HepG2 (cell line): ENCODE data around the gene NKAIN2. TPM values are rescaled to one million over a fixed set of nuclear protein-coding genes. Genes with fewer than 3 reads are reported as not detected.

ENCODE experiments used
- ATAC-seq: fragments of 200-7000 bp; cut with Tn5 transposase; 3 replicates; pipeline ENCODE4 v1.9.1; 2020; ENCODE audit warnings: mild to moderate bottlenecking, moderate library complexity
- BruUV-seq: library from RNA; stranded (reverse); fragments of 400-500 nt; replicated peaks from 2 replicates; lab custom pipeline; 2021; lab: Mats Ljungman, UMichigan
- CTCF ChIA-PET: fragments of 300-600 bp; formaldehyde crosslinking; extraction: SDS; loops from one replicate; lab custom pipeline; 2021; ENCODE audit warnings: low total read pairs, inconsistent platforms, low intra/inter-chr PET ratio; lab: Yijun Ruan, JAX
- POLR2A ChIA-PET: fragments of 350-600 bp; sonication (Branson Sonifier 250); formaldehyde crosslinking; loops from one replicate; lab custom pipeline; 2020; ENCODE audit warnings: antibody characterized with exemption, inconsistent platforms; lab: Yijun Ruan, JAX
- DNase-seq: peaks from one replicate; pipeline ENCODE4 v3.0.0-alpha.2; 2015; ENCODE audit warnings: low spot score
- FAIRE-seq: peaks from 3 replicates; lab custom pipeline; 2011; peaks lifted over from hg19 to GRCh38; lab: Jason Lieb, UNC
- H2AFZ ChIP-seq: one replicate; pipeline ENCODE4 v1.6.1; 2011; ENCODE audit warnings: low read length, inconsistent platforms
- H3K27ac ChIP-seq: fragments of 300-600 bp; 3 replicates; pipeline ENCODE4 v1.8.0; 2011; ENCODE audit warnings: mixed run types, mild to moderate bottlenecking, mixed read lengths, low read length, inconsistent platforms; ENCODE audit not compliant: insufficient read depth; ENCODE audit errors: extremely low read length
- H3K27me3 ChIP-seq, 2 experiments: fragments of 200-600 bp in 1 of 2; 2 replicates in 1 of 2; 3 replicates in 1 of 2; pipeline versions ENCODE4 v1.6.0 to v1.8.0; 2011; ENCODE audit warnings: low read length in 2 of 2, mild to moderate bottlenecking in 2 of 2, moderate library complexity in 2 of 2, inconsistent platforms in 1 of 2; ENCODE audit not compliant: insufficient read depth in 2 of 2, control insufficient read depth in 1 of 2
- H3K36me3 ChIP-seq, 2 experiments: fragments of 200-600 bp in 1 of 2; replicated peaks in 1 of 2; 2 replicates in 1 of 2; 3 replicates in 1 of 2; pipeline versions ENCODE4 v1.5.1 to v1.8.0; 2011; ENCODE audit warnings: low read length in 2 of 2, inconsistent platforms in 1 of 2; ENCODE audit not compliant: insufficient read depth in 2 of 2, control insufficient read depth in 1 of 2
- H3K4me1 ChIP-seq: 2 replicates; pipeline ENCODE4 v1.5.1; 2012; ENCODE audit warnings: low read length, inconsistent platforms; ENCODE audit not compliant: insufficient read depth
- H3K4me2 ChIP-seq: 2 replicates; pipeline ENCODE4 v1.6.0; 2011; ENCODE audit warnings: low read depth, low read length, inconsistent platforms
- H3K4me3 ChIP-seq, 3 experiments: fragments of 200-600 bp in 1 of 3; sonication (generic), shearing (Covaris generic) in 1 of 3; replicated peaks in 1 of 3; 2 replicates each; pipeline ENCODE4 v1.5.1; 2011 to 2016; ENCODE audit warnings: low read length in 3 of 3, inconsistent platforms in 2 of 3, low read depth in 2 of 3, mild to moderate bottlenecking in 2 of 3, control low read depth in 1 of 3, mixed read lengths in 1 of 3; ENCODE audit not compliant: insufficient read depth in 1 of 3
- H3K79me2 ChIP-seq: one replicate; pipeline ENCODE4 v1.6.1; 2011; ENCODE audit warnings: low read length, inconsistent platforms; ENCODE audit not compliant: insufficient read depth
- H3K9ac ChIP-seq: 2 replicates; pipeline ENCODE4 v1.6.0; 2011; ENCODE audit warnings: mild to moderate bottlenecking, low read depth, low read length, inconsistent platforms; ENCODE audit not compliant: insufficient read depth
- H3K9me3 ChIP-seq: 2 replicates; pipeline ENCODE4 v1.5.1; 2012; ENCODE audit warnings: mild to moderate bottlenecking, low read length
- H4K20me1 ChIP-seq: 2 replicates; pipeline ENCODE4 v1.6.0; 2011; ENCODE audit warnings: inconsistent platforms, mild to moderate bottlenecking, low read length, moderate library complexity; ENCODE audit not compliant: insufficient read depth
- ATF7 ChIP-seq, 2 experiments: fragments of 450-650 bp in 1 of 2; sonication (generic) in 1 of 2; formaldehyde crosslinking in 1 of 2; IDR thresholded peaks; 2 replicates each; pipeline versions ENCODE4 v1.4.0 to v1.6.1; 2016 to 2020; ENCODE audit warnings: antibody characterized with exemption in 1 of 2, mild to moderate bottlenecking in 1 of 2, missing genetic modification reagents in 1 of 2
- FOXM1 ChIP-seq: sonication (generic); formaldehyde crosslinking; IDR thresholded peaks from 2 replicates; pipeline ENCODE4 v1.5.0; 2020; ENCODE audit warnings: missing genetic modification reagents
- POGZ ChIP-seq: sonication (generic); formaldehyde crosslinking; IDR thresholded peaks from 2 replicates; pipeline ENCODE4 v1.4.0; 2020; ENCODE audit warnings: mild to moderate bottlenecking, missing genetic modification reagents
- SMYD3 ChIP-seq: sonication (generic); formaldehyde crosslinking; IDR thresholded peaks from 2 replicates; pipeline ENCODE4 v1.8.1; 2023; ENCODE audit warnings: mild to moderate bottlenecking, missing genetic modification reagents
- ZNF343 ChIP-seq: sonication (generic); formaldehyde crosslinking; IDR thresholded peaks from 2 replicates; pipeline ENCODE4 v1.4.0; 2020; ENCODE audit warnings: mild to moderate bottlenecking, missing genetic modification reagents
- ZNF550 ChIP-seq: sonication (generic); formaldehyde crosslinking; IDR thresholded peaks from 2 replicates; pipeline ENCODE4 v1.4.0; 2020; ENCODE audit warnings: mild to moderate bottlenecking, missing genetic modification reagents, borderline replicate concordance
- ZNF660 ChIP-seq: sonication (generic); formaldehyde crosslinking; IDR thresholded peaks from 2 replicates; pipeline ENCODE4 v1.5.1; 2020; ENCODE audit warnings: mild to moderate bottlenecking, low read depth, missing genetic modification reagents, borderline replicate concordance
- ZNF749 ChIP-seq: sonication (generic); formaldehyde crosslinking; IDR thresholded peaks from 2 replicates; pipeline ENCODE4 v1.8.0; 2022; ENCODE audit warnings: mild to moderate bottlenecking, missing genetic modification reagents, moderate library complexity, borderline replicate concordance
- ZNF773 ChIP-seq: sonication (generic); formaldehyde crosslinking; IDR thresholded peaks from 2 replicates; pipeline ENCODE4 v1.4.0; 2020; ENCODE audit warnings: missing genetic modification reagents, borderline replicate concordance
- ZNF816 ChIP-seq: sonication (generic); formaldehyde crosslinking; IDR thresholded peaks from 2 replicates; pipeline ENCODE4 v1.8.0; 2022; ENCODE audit warnings: missing genetic modification reagents, mild to moderate bottlenecking, borderline replicate concordance
- WGBS: methylation state at CpG from one replicate; pipeline ENCODE4 v1.1.6; 2017; ENCODE audit warnings: low lambda C conversion rate; 5-methylcytosine and 5-hydroxymethylcytosine counted together
- in situ Hi-C: cut with HindIII; loops from 2 replicates; pipeline ENCODE4 v1.10.0; 2017; ENCODE audit warnings: low pct_unique_long_range_greater_than_20kb; ENCODE audit not compliant: extremely low pct_ligation_motif_present
- intact Hi-C: fragments of 100-400 bp; cut with micrococcal nuclease; formaldehyde crosslinking; loops from one replicate; pipeline ENCODE4 v1.10.0; 2022; ENCODE audit not compliant: unreplicated experiment
- polyA plus RNA-seq, 8 experiments: library from polyadenylated mRNA; depleted of rRNA in 3 of 8; stranded (reverse) in 7 of 8; unstranded in 1 of 8; fragments of >200 nt; fragmentation: Illumina TruSeq in 4 of 8; extraction: Trizol in 4 of 8; gene quantifications; 2 replicates each; pipeline versions ENCODE4 v1.2.1 to v1.2.3, GENCODE V29; 2011 to 2016; ENCODE audit warnings: low read depth in 4 of 8, missing spikeins in 1 of 8, mixed read lengths in 1 of 8; ENCODE audit not compliant: insufficient read depth in 1 of 8
- total RNA-seq, 5 experiments: library from RNA; depleted of rRNA; stranded (reverse); fragments of >200 nt; fragmentation: Illumina TruSeq; extraction: Trizol; gene quantifications; 2 replicates each; pipeline ENCODE4 v1.2.3, GENCODE V29; 2016; ENCODE audit warnings: low read depth in 1 of 5
- TF ChIP-seq, protein P1 (sequence below): fragments of 450-650 bp; IDR thresholded peaks from 2 replicates; pipeline ENCODE4 v1.6.1; 2017
- TF ChIP-seq, protein P2 (sequence below): sonication (generic); formaldehyde crosslinking; IDR thresholded peaks from 2 replicates; pipeline ENCODE4 v1.5.1; 2020; ENCODE audit warnings: missing genetic modification reagents, mild to moderate bottlenecking, borderline replicate concordance
- TF ChIP-seq, protein P3 (sequence below): IDR thresholded peaks from 2 replicates; pipeline ENCODE4 v1.6.1; 2016; ENCODE audit warnings: mild to moderate bottlenecking

Gene NKAIN2
- total and polyA plus RNA-seq, 2 of the 13 experiments (the other 11 are each of a cell fraction or from before 2014, with no cell fraction given), result not detected

DNA sequence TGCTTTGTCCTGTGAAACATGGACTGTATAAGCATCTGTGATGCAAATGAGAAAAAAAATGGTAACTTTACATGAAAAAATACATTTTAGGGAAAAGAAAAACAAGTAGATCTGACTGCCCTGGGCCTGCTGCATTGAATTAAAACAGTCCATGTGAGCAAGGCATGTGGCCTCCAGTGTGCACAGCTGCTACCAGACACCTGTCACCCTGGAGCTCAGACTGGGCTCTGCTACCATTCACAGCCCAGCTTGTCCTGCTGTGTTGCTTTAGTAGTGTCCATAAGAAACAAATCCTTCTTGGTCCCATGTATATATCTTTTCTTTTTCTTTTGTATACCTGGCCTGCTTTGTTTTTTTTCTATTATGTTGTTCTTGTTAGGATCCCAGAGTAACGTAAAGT is 315.9 kb downstream of the NKAIN2 start (continued):
- TF ChIP-seq ZNF749 (CRISPR knock-in tag) (no peak), POGZ (CRISPR knock-in tag) (no peak), ZNF816 (CRISPR knock-in tag) (no peak), ZNF343 (CRISPR knock-in tag) (no peak), FOXM1 (no peak)
- TF ChIP-seq, protein P1, sequence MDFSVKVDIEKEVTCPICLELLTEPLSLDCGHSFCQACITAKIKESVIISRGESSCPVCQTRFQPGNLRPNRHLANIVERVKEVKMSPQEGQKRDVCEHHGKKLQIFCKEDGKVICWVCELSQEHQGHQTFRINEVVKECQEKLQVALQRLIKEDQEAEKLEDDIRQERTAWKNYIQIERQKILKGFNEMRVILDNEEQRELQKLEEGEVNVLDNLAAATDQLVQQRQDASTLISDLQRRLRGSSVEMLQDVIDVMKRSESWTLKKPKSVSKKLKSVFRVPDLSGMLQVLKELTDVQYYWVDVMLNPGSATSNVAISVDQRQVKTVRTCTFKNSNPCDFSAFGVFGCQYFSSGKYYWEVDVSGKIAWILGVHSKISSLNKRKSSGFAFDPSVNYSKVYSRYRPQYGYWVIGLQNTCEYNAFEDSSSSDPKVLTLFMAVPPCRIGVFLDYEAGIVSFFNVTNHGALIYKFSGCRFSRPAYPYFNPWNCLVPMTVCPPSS, result no peak
- TF ChIP-seq, protein P2, sequence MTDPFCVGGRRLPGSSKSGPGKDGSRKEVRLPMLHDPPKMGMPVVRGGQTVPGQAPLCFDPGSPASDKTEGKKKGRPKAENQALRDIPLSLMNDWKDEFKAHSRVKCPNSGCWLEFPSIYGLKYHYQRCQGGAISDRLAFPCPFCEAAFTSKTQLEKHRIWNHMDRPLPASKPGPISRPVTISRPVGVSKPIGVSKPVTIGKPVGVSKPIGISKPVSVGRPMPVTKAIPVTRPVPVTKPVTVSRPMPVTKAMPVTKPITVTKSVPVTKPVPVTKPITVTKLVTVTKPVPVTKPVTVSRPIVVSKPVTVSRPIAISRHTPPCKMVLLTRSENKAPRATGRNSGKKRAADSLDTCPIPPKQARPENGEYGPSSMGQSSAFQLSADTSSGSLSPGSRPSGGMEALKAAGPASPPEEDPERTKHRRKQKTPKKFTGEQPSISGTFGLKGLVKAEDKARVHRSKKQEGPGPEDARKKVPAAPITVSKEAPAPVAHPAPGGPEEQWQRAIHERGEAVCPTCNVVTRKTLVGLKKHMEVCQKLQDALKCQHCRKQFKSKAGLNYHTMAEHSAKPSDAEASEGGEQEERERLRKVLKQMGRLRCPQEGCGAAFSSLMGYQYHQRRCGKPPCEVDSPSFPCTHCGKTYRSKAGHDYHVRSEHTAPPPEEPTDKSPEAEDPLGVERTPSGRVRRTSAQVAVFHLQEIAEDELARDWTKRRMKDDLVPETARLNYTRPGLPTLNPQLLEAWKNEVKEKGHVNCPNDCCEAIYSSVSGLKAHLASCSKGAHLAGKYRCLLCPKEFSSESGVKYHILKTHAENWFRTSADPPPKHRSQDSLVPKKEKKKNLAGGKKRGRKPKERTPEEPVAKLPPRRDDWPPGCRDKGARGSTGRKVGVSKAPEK, result no peak

DNA sequence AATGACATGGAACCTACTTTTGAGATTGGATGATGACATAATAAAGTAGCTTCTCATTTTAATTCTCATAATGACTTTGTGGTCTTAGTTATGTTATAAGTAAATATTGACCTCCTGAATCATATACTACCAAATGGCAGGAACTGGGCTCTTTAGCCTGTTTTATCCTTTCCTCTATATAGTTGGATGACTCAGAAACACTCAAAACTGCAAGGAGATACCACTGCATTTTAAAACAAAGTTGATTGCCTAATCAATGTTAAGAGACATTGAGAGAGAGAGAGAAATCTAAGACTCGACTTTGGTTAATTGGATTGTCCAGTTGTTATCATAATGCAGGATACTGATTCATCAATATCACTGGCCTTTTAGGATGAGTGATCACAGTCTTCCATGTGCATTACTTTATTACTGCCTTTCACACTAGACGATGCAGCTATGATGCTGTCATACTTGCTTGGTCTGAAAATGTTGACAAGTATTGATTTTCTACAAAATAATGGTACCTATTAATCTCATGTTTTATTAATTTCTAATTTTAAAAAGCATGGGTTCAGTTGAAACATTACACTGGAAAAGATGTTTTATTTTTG is 320.0 kb downstream of the NKAIN2 start:
- WGBS, result 8% methylated on average over 2 of the region's 2 CpGs
- no peaks in the 10 kb centered on the region for H3K36me3 ChIP-seq
- no peaks in the 10 kb centered on the region for H3K4me1 ChIP-seq
- ATAC-seq (no peak), DNase-seq (no peak), FAIRE-seq (no peak)
- in situ Hi-C loops (no loop called here), intact Hi-C loops (no loop called here)
- ChIA-PET POLR2A (no interaction called here), CTCF (no interaction called here)
- H3K9me3 ChIP-seq, result no peaks in the 10 kb centered on the region
- no peaks in the 10 kb centered on the region for H3K79me2 ChIP-seq
- H4K20me1 ChIP-seq, result no peaks in the 10 kb centered on the region
- no peak overlapping the region for H3K4me2 ChIP-seq
- H3K27ac ChIP-seq, result no peak overlapping the region
- no peak overlapping the region for H2AFZ ChIP-seq
- no peak overlapping the region for H3K9ac ChIP-seq
- TF ChIP-seq ZNF816 (CRISPR knock-in tag) (no peak), SMYD3 (no peak), ZNF550 (CRISPR knock-in tag) (no peak), ZNF660 (CRISPR knock-in tag) (no peak), ATF7 (IDR thresholded peaks at IDR 0.05) (peak; percentile 13; the same call in 1 of the 2 replicates), ATF7 (CRISPR knock-in tag; IDR thresholded peaks at IDR 0.05) (no peak), ZNF773 (no peak)
- TF ChIP-seq, protein P3, sequence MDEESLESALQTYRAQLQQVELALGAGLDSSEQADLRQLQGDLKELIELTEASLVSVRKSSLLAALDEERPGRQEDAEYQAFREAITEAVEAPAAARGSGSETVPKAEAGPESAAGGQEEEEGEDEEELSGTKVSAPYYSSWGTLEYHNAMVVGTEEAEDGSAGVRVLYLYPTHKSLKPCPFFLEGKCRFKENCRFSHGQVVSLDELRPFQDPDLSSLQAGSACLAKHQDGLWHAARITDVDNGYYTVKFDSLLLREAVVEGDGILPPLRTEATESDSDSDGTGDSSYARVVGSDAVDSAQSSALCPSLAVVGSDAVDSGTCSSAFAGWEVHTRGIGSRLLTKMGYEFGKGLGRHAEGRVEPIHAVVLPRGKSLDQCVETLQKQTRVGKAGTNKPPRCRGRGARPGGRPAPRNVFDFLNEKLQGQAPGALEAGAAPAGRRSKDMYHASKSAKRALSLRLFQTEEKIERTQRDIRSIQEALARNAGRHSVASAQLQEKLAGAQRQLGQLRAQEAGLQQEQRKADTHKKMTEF (CRISPR knock-in tag), result no peak
- no TSS peak for BruUV-seq
- no peak overlapping the region for H3K4me3 ChIP-seq
- H3K27me3 ChIP-seq, result no peaks in the 10 kb centered on the region
